CD4-positive, alpha-beta T cell treated with Interleukin-15 for 1 hour (primary cell): ENCODE results near the gene KSR1.
A peak's percentile ranks its signal among the peaks of the same experiment; 100 is the strongest.

ENCODE experiments used
- DNase-seq: peaks from one replicate; pipeline ENCODE4 v3.0.0-alpha.2; 2020

KSR1 gene

DNA sequence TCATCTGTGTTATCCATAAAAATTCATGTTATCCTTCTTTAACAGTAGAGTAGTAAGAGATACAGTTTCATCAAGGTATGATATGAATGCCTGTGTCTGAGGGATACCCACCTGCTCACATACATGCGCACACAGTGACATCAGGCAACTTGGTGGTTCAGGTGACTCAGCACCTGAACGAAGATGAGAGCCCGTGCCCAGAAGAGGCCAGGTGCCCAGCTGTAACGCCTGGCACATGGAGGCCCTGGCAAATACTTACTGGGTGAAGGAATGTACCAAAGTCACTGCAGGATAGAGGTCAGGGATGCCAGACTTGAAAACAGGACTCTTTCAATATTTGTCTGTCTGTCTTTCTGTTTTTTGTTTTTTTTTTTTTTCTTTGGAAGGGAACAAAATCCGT lies 102.1 kb downstream of the KSR1 start:
- no peak for DNase-seq

- DNase-seq = no peak
Observed at GRCh38 chr17:27558842-27559505, 102.7 kb downstream of the KSR1 start.

GRCh38 chr17:27559506-27560481 lies 103.5 kb downstream of the KSR1 start:
- no peak for DNase-seq

DNA sequence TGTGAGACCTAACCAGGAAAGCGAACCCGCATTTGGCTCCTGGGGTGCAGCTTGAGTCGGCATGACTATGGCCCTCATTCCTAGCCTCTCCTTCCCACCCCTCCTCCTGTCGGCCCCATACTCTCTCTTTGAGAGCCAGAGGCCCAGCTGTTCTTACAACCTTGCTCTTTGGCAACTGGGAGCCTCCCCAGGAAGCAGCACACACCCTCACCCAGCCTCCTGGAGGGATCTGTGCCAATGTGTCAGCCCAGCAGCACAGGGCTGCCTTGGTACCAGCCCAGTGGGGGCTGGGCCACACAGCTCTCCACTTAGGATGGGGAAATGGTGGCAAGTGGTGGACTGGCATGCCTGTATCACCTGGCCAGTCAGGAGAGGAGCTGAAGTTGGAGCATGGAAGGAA lies 104.4 kb downstream of the KSR1 start:
- no peak for DNase-seq

GRCh38 chr17:27562777-27563455 lies 106.7 kb downstream of the KSR1 start:
- DNase-seq = no peak

GRCh38 chr17:27563532-27563931 lies 107.3 kb downstream of the KSR1 start:
- DNase-seq = no peak

- no peak for DNase-seq
Observed at GRCh38 chr17:27564463-27564862, 108.2 kb downstream of the KSR1 start.

- no peak for DNase-seq
Observed at GRCh38 chr17:27565874-27566670, 109.8 kb downstream of the KSR1 start.

DNA sequence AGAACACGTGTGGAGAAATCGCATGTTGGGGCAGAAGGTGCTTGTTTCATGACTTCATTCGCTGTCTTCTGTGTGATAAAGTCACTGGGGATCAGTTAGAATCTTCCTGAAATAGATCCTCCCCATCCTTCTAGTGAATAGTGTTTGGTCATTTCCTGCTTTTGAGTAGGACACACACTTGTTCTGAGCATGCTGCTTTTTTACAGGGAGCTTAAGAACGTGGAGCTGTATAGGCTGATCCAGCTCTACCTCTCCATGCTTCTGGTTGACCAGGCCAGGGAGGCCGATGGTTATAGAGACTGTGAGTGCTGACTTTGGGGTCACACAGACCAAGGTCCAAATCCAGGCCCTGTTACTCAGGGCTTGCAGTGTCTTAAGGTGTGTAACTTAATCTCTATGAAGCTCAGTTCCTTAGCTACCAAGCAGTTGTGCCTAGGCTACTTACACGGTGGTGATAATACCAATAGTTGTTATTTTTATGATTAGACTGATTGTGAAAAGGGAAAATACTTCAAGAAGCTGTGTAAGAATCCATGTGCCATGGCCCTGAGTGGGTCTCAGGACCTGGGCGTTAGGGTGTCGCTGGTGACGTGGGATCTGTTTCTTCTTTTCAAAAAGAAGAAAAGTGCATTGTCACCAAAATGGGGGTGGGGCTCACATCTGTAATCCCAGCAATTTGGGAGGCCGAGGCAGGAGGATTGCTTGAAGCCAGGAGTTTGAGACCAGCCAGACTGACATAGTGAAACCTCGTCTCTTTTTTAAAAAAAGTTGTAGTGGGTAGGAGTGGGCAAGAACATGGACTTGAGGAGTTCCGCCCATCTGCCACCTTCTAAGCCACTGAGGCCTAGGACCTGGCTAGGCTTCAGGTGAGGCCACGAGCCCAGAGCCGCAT lies 110.7 kb downstream of the KSR1 start:
- DNase-seq = no peak

GRCh38 chr17:27567563-27567859 lies 111.3 kb downstream of the KSR1 start:
- no peak for DNase-seq

- no peak for DNase-seq
Observed at GRCh38 chr17:27568216-27568615, 112.0 kb downstream of the KSR1 start.

DNA sequence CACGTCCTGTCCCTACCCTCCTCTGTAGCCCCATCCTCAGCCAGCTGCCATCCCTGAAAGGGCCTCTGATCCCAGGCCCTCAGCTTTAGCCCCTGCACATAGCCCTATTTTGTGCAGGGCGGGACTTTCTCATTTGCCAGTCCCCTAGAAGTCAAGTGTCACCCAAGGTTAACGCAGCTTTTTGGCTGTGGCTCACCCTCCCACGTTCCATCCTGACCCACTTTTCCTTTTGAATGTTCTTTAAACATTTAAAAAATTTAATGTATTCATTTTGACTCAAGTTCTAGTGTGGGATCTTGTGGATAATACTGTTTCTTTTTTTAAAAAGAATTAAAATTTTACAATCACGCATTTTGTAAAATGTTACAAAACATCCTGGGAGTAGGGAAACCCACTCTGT lies 112.6 kb downstream of the KSR1 start:
- DNase-seq = no peak

DNA sequence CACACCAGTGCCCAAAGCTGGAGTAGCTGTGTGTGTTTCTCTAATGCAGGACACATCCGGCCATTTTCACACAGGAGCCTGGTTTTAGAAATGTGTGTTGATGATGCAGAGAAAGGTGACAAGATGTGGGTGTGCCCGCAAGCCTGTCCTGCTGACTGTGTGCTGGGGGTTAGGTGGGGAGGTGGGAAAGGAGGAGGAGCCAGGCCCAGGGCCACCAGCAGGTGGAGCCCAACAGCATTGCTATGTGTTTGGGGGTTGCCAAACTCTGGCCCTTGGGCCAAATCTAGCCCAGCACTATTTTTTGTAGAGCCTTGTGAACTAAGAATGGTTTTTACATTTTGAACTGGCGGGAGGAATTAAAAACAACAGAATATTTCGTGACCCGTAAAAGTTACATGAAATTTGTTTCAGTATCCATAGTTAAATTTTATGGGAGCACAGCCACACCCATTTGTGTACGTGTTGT lies 113.0 kb downstream of the KSR1 start:
- peak; percentile 72 for DNase-seq

GRCh38 chr17:27569884-27570577 lies 113.8 kb downstream of the KSR1 start:
- no peak for DNase-seq

GRCh38 chr17:27570578-27570914 lies 114.3 kb downstream of the KSR1 start:
- no peak for DNase-seq

DNA sequence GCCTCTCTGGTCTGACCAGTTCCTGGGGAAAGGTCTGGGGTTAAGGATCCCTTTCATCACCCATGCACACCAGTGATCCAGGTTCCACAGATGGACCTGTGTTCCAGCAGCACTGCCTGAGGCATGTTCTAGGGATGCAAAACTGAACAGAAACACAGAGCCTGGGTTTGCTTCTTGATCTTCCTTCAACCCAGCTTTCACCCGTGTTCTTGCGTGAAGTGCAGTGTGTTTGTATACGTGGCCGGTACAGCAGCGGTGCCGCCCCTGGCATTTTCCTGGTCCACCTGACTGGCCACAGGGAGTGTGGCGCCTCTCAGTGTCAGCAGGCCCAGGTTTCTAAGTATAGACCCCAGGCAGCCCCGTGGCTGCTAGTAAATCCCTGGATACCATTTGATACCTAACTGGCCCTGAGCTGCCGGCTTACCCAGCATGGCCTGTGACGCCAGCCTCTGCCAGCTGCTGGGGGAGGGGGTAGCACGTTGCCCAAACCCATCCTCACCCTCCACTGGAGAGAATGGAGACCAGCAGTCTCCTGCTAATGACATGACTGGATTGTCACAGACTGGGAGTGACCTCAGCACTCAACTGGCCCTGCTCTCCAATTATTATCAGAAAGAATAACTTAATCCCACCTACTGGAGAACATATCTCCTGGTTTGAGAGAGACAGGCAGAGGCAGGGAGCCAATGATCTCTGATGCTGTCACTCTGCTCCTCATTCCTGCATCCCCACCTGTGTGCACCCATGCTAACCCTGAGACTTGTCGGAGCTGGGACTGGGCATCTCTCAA lies 115.5 kb downstream of the KSR1 start:
- DNase-seq = no peak

GRCh38 chr17:27572665-27573064 lies 116.4 kb downstream of the KSR1 start:
- DNase-seq = no peak

DNA sequence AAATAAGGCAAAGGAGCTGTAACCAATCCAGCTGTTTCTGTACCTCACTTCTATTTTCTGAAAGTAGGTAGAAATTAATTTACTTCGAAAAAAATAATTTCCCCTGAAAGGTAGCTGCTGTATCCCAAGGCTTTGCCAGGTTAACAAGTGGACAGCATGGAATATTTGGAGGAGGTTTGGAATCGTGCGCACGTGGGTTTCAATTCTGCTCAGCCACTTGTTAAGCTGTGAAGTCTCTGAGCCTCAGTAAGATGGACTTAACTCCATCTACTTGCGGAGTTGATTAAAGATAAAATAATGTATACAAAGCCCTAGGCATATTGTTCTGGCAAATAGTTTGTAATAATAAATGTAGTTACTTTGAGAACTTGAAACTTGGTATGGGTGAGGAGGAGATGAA lies 117.3 kb downstream of the KSR1 start:
- DNase-seq = no peak

DNA sequence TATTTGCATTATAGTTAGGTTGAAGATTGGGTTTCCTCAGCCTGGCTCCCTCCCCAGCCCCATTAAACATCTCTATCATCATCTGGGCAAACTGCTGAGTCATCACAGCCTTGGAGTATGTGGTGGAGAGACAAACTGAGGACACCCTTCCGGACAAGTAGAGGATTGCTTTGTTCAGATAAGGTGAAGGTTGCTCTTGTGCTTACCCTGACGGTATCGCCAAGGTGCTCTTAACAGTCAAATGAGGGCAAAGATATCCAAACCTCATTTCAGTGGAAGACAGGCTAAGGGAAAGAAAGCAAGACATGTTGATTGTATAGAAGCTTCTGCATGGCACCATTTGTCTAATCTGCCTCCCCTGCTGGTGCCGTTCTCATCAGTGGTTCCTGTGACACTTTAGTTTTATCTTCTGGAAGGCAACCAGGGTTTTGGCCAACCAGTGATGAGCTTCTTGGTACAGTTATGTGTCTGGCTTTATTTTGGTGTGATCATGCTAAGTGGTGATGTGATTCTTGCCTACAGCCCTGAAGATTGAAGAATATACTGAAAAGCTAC lies 117.8 kb downstream of the KSR1 start:
- DNase-seq = no peak
